SU-DHL-6 (cell line): ENCODE results near the gene GUCY1A2.

ENCODE experiments used
- H2AFZ ChIP-seq: fragments of 200-600 bp; sonication (generic); 2 replicates; pipeline ENCODE4 v1.6.1; 2014; ENCODE audit warnings: low read depth, mild to moderate bottlenecking, moderate library complexity, mixed read lengths, antibody characterized with exemption, low read length; ENCODE audit not compliant: severe bottlenecking
- H3F3A ChIP-seq: fragments of 200-600 bp; shearing (Covaris generic); 2 replicates; pipeline ENCODE4 v1.6.0; 2016; ENCODE audit warnings: antibody characterized with exemption, mild to moderate bottlenecking; ENCODE audit not compliant: insufficient read depth
- H3K27ac ChIP-seq: fragments of 200-600 bp; sonication (generic); 2 replicates; pipeline ENCODE4 v1.5.1; 2016; ENCODE audit warnings: low read depth, mild to moderate bottlenecking, low read length, moderate library complexity, mixed read lengths
- H3K27me3 ChIP-seq: fragments of 200-600 bp; sonication (generic), shearing (Covaris generic); 2 replicates; pipeline ENCODE4 v1.6.0; 2014; ENCODE audit warnings: mild to moderate bottlenecking, low read length
- H3K36me3 ChIP-seq: fragments of 200-600 bp; sonication (generic); 2 replicates; pipeline ENCODE4 v1.6.1; 2014; ENCODE audit warnings: mild to moderate bottlenecking, low read length, mixed read lengths
- H3K4me2 ChIP-seq: fragments of 300-600, 200-600 bp; shearing (Covaris generic), sonication (generic); 2 replicates; pipeline ENCODE4 v1.6.0; 2014; ENCODE audit warnings: low read length, low read depth, mild to moderate bottlenecking; ENCODE audit not compliant: poor library complexity, severe bottlenecking
- H3K4me3 ChIP-seq: fragments of 200-600 bp; sonication (generic); 2 replicates; pipeline ENCODE4 v1.5.1; 2014; ENCODE audit warnings: antibody characterized with exemption, low read length, mild to moderate bottlenecking, mixed read lengths; ENCODE audit not compliant: insufficient read depth, poor library complexity, severe bottlenecking
- H3K79me2 ChIP-seq: fragments of 200-600 bp; sonication (generic); 2 replicates; pipeline ENCODE4 v1.6.1; 2014; ENCODE audit warnings: mild to moderate bottlenecking, low read length, moderate library complexity; ENCODE audit not compliant: insufficient read depth
- H3K9ac ChIP-seq: fragments of 200-600 bp; sonication (generic); 2 replicates; pipeline ENCODE4 v1.7.0; 2014; ENCODE audit warnings: mild to moderate bottlenecking, low read length
- H3K9me2 ChIP-seq: fragments of 200-600 bp; sonication (generic); replicated peaks from 2 replicates; pipeline ENCODE4 v1.6.1; 2014; ENCODE audit warnings: low read length; ENCODE audit not compliant: insufficient read depth
- H3K9me3 ChIP-seq: fragments of 200-600 bp; sonication (generic); 2 replicates; pipeline ENCODE4 v1.6.1; 2014; ENCODE audit warnings: low read length, mixed read lengths; ENCODE audit not compliant: insufficient read depth
- H4K20me1 ChIP-seq: fragments of 200-600 bp; sonication (generic); 2 replicates; pipeline ENCODE4 v1.6.1; 2014; ENCODE audit warnings: low read depth, mild to moderate bottlenecking, antibody characterized with exemption, low read length, moderate library complexity, mixed read lengths
- CTCF ChIP-seq: fragments of 200-600 bp; sonication (generic); IDR thresholded peaks from one replicate; pipeline ENCODE4 v1.5.1; 2017; ENCODE audit warnings: antibody characterized with exemption, mild to moderate bottlenecking, low read length, moderate library complexity; ENCODE audit not compliant: insufficient read depth, poor library complexity, severe bottlenecking
- EZH2phosphoT487 ChIP-seq: fragments of 200-600 bp; sonication (generic), shearing (Covaris generic); conservative IDR thresholded peaks from 2 replicates; pipeline ENCODE4 v1.6.1; 2018; ENCODE audit warnings: mild to moderate bottlenecking, antibody characterized with exemption, low read length, moderate library complexity, mixed read lengths

GUCY1A2 gene

GRCh38 chr11:106724293-106724892 is 293.9 kb downstream of the GUCY1A2 start:
- Histone ChIP-seq H3K4me2 (no peak overlapping the region), H3K27me3 (no peaks in the 10 kb centered on the region), H2AFZ (no peak overlapping the region), H3K27ac (no peak overlapping the region), H3K9ac (no peak overlapping the region), H4K20me1 (no peaks in the 10 kb centered on the region), H3K9me3 (no peaks in the 10 kb centered on the region), H3K9me2 (no peaks in the 10 kb centered on the region), H3F3A (no peaks in the 10 kb centered on the region), H3K4me3 (no peak overlapping the region), H3K79me2 (no peaks in the 10 kb centered on the region), H3K36me3 (no peaks in the 10 kb centered on the region)
- TF ChIP-seq CTCF (no peak), EZH2phosphoT487 (no peak)

- H3K9me3 ChIP-seq: no peaks in the 10 kb centered on the region
- TF ChIP-seq EZH2phosphoT487: no peak
- no peak for TF ChIP-seq CTCF
- H3K27me3 ChIP-seq: no peaks in the 10 kb centered on the region
- no peaks in the 10 kb centered on the region for H3K9me2 ChIP-seq
- no peaks in the 10 kb centered on the region for H3K79me2 ChIP-seq
- no peaks in the 10 kb centered on the region for H4K20me1 ChIP-seq
- H2AFZ ChIP-seq: no peak overlapping the region
- H3K4me2 ChIP-seq: no peak overlapping the region
- no peaks in the 10 kb centered on the region for H3F3A ChIP-seq
- H3K27ac ChIP-seq: no peak overlapping the region
- no peak overlapping the region for H3K9ac ChIP-seq
- no peak overlapping the region for H3K4me3 ChIP-seq
- no peaks in the 10 kb centered on the region for H3K36me3 ChIP-seq
These were observed 295.2 kb downstream of the GUCY1A2 start for GRCh38 chr11:106723071-106723470.

- Histone ChIP-seq H3K4me3 (no peak overlapping the region), H3K27me3 (no peaks in the 10 kb centered on the region; the same call in 1 of the 2 replicates), H3K4me2 (no peak overlapping the region), H2AFZ (no peak overlapping the region), H3K9ac (no peak overlapping the region), H3F3A (no peaks in the 10 kb centered on the region), H3K9me2 (no peaks in the 10 kb centered on the region), H3K27ac (no peak overlapping the region), H4K20me1 (no peaks in the 10 kb centered on the region), H3K79me2 (no peaks in the 10 kb centered on the region), H3K9me3 (no peaks in the 10 kb centered on the region), H3K36me3 (no peaks in the 10 kb centered on the region)
- TF ChIP-seq EZH2phosphoT487: no peak
- TF ChIP-seq CTCF: no peak
These were observed 301.1 kb downstream of the GUCY1A2 start for GRCh38 chr11:106717222-106717621.
